HepG2 (cell line): ENCODE results near the gene LDAH. TPM values are rescaled to one million over a fixed set of nuclear protein-coding genes. Genes with fewer than 3 reads are reported as not detected.

Experiments
- ETV6 ChIP-seq: sonication (generic); formaldehyde crosslinking; conservative IDR thresholded peaks from 2 replicates; pipeline ENCODE4 v1.4.0; 2020; ENCODE audit warnings: missing genetic modification reagents
- FOXA3 ChIP-seq: IDR thresholded peaks from 2 replicates; pipeline ENCODE4 v1.6.1; 2016; ENCODE audit warnings: missing genetic modification reagents, missing compliant biosample characterization
- POLR2AphosphoS5 ChIP-seq: IDR thresholded peaks from 2 replicates; pipeline ENCODE4 v1.6.1; 2012; ENCODE audit warnings: low read depth, low read length
- ZFP36 ChIP-seq: fragments of 150-350 bp; IDR thresholded peaks from 2 replicates; pipeline ENCODE4 v1.6.1; 2018; ENCODE audit warnings: borderline replicate concordance, low read length, low read depth; ENCODE audit not compliant: partially characterized antibody
- ZFP36L1 ChIP-seq: sonication (generic); formaldehyde crosslinking; IDR thresholded peaks from 2 replicates; pipeline ENCODE4 v1.8.0; 2022; ENCODE audit warnings: mild to moderate bottlenecking, missing genetic modification reagents, moderate library complexity
- ZFY ChIP-seq: sonication (generic); formaldehyde crosslinking; IDR thresholded peaks from 2 replicates; pipeline ENCODE4 v1.4.0; 2020; ENCODE audit warnings: missing genetic modification reagents
- ZNF224 ChIP-seq: sonication (generic); formaldehyde crosslinking; IDR thresholded peaks from 2 replicates; pipeline ENCODE4 v1.5.0; 2020; ENCODE audit warnings: mild to moderate bottlenecking, missing genetic modification reagents
- ZNF430 ChIP-seq: sonication (generic); formaldehyde crosslinking; IDR thresholded peaks from 2 replicates; pipeline ENCODE4 v1.9.0; 2021; ENCODE audit warnings: mild to moderate bottlenecking, missing genetic modification reagents
- ZNF441 ChIP-seq: sonication (generic); formaldehyde crosslinking; IDR thresholded peaks from 2 replicates; pipeline ENCODE4 v1.7.0; 2021; ENCODE audit warnings: missing genetic modification reagents, borderline replicate concordance
- ZSCAN31 ChIP-seq: sonication (generic); formaldehyde crosslinking; IDR thresholded peaks from 2 replicates; pipeline ENCODE4 v1.5.0; 2020; ENCODE audit warnings: low read depth, mild to moderate bottlenecking, missing genetic modification reagents
- polyA plus RNA-seq, 8 experiments: library from polyadenylated mRNA; depleted of rRNA in 3 of 8; stranded (reverse) in 7 of 8; unstranded in 1 of 8; fragments of >200 nt; fragmentation: Illumina TruSeq in 4 of 8; extraction: Trizol in 4 of 8; gene quantifications; 2 replicates each; pipeline versions ENCODE4 v1.2.1 to v1.2.3, GENCODE V29; 2011 to 2016; ENCODE audit warnings: low read depth in 4 of 8, missing spikeins in 1 of 8, mixed read lengths in 1 of 8; ENCODE audit not compliant: insufficient read depth in 1 of 8
- total RNA-seq, 5 experiments: library from RNA; depleted of rRNA; stranded (reverse); fragments of >200 nt; fragmentation: Illumina TruSeq; extraction: Trizol; gene quantifications; 2 replicates each; pipeline ENCODE4 v1.2.3, GENCODE V29; 2016; ENCODE audit warnings: low read depth in 1 of 5
- TF ChIP-seq, protein P1 (sequence below): sonication (generic); formaldehyde crosslinking; IDR thresholded peaks from 2 replicates; pipeline ENCODE4 v1.5.0; 2020; ENCODE audit warnings: missing genetic modification reagents
- TF ChIP-seq, protein P2 (sequence below): sonication (generic); formaldehyde crosslinking; IDR thresholded peaks from 2 replicates; pipeline ENCODE4 v1.8.0; 2022; ENCODE audit warnings: mild to moderate bottlenecking, missing genetic modification reagents
- TF ChIP-seq, protein P3 (sequence below): IDR thresholded peaks from 2 replicates; pipeline ENCODE4 v1.6.1; 2016; ENCODE audit warnings: low read depth, control low read depth
- TF ChIP-seq, protein P4 (sequence below): sonication (generic); formaldehyde crosslinking; IDR thresholded peaks from 2 replicates; pipeline ENCODE4 v1.4.0; 2020; ENCODE audit warnings: mild to moderate bottlenecking, missing genetic modification reagents, borderline replicate concordance
- TF ChIP-seq, protein P5 (sequence below): sonication (generic); formaldehyde crosslinking; IDR thresholded peaks from 2 replicates; pipeline ENCODE4 v1.8.0; 2022; ENCODE audit warnings: mild to moderate bottlenecking, missing genetic modification reagents, borderline replicate concordance
- TF ChIP-seq, protein P6 (sequence below): IDR thresholded peaks from 2 replicates; pipeline ENCODE4 v1.6.1; 2016; ENCODE audit warnings: low read depth

LDAH gene
- total and polyA plus RNA-seq, 2 of the 13 experiments (the other 11 are each of a cell fraction or from before 2014, with no cell fraction given), result 28.8 to 46.2 TPM

DNA sequence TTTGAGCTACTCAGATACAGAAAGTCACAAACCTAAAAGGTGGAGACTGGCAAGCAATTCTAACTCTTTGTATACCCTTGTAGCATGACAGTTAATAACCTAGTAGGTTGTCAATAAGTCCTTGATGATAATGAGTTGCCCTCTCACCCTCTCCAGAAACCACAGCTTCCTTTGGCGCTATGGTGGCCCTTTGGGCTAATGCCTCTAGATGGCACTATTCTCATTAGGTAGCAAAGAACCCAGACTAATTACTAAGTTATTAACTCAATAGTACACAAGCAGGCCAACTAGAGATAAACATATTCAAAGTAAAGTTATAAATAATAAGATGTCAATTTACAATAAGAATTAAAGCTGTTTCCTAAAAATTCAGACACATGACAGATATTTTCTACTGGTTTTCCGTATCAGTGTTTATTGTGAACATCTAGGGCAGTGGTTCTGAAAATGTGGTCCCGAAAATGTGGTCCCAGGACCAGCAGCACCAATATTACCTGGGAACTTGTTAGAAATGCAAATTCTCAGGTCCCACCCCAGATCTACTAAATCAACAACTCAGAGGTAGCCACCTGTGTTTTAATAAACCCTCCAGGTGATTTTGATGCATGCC is 41.1 kb downstream of the LDAH start (continued):
- TF ChIP-seq, protein P1, sequence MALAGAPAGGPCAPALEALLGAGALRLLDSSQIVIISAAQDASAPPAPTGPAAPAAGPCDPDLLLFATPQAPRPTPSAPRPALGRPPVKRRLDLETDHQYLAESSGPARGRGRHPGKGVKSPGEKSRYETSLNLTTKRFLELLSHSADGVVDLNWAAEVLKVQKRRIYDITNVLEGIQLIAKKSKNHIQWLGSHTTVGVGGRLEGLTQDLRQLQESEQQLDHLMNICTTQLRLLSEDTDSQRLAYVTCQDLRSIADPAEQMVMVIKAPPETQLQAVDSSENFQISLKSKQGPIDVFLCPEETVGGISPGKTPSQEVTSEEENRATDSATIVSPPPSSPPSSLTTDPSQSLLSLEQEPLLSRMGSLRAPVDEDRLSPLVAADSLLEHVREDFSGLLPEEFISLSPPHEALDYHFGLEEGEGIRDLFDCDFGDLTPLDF (CRISPR knock-in tag), result 0 out of 2 replicates have a peak, but pooled peaks have one; percentile 37
- TF ChIP-seq FOXA3, result peak; percentile 26
- no peak for TF ChIP-seq ETV6
- TF ChIP-seq ZNF224 (CRISPR knock-in tag), result no peak
- no peak for TF ChIP-seq ZNF441
- no peak for TF ChIP-seq ZSCAN31
- TF ChIP-seq, protein P2, sequence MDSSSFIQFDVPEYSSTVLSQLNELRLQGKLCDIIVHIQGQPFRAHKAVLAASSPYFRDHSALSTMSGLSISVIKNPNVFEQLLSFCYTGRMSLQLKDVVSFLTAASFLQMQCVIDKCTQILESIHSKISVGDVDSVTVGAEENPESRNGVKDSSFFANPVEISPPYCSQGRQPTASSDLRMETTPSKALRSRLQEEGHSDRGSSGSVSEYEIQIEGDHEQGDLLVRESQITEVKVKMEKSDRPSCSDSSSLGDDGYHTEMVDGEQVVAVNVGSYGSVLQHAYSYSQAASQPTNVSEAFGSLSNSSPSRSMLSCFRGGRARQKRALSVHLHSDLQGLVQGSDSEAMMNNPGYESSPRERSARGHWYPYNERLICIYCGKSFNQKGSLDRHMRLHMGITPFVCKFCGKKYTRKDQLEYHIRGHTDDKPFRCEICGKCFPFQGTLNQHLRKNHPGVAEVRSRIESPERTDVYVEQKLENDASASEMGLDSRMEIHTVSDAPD (CRISPR knock-in tag), result no peak
- TF ChIP-seq ZFP36L1 (CRISPR knock-in tag), result no peak
- TF ChIP-seq POLR2AphosphoS5, result no peak
- TF ChIP-seq, protein P3, sequence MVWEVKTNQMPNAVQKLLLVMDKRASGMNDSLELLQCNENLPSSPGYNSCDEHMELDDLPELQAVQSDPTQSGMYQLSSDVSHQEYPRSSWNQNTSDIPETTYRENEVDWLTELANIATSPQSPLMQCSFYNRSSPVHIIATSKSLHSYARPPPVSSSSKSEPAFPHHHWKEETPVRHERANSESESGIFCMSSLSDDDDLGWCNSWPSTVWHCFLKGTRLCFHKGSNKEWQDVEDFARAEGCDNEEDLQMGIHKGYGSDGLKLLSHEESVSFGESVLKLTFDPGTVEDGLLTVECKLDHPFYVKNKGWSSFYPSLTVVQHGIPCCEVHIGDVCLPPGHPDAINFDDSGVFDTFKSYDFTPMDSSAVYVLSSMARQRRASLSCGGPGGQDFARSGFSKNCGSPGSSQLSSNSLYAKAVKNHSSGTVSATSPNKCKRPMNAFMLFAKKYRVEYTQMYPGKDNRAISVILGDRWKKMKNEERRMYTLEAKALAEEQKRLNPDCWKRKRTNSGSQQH (CRISPR knock-in tag), result no peak
- no peak for TF ChIP-seq ZFP36
- TF ChIP-seq, protein P4, sequence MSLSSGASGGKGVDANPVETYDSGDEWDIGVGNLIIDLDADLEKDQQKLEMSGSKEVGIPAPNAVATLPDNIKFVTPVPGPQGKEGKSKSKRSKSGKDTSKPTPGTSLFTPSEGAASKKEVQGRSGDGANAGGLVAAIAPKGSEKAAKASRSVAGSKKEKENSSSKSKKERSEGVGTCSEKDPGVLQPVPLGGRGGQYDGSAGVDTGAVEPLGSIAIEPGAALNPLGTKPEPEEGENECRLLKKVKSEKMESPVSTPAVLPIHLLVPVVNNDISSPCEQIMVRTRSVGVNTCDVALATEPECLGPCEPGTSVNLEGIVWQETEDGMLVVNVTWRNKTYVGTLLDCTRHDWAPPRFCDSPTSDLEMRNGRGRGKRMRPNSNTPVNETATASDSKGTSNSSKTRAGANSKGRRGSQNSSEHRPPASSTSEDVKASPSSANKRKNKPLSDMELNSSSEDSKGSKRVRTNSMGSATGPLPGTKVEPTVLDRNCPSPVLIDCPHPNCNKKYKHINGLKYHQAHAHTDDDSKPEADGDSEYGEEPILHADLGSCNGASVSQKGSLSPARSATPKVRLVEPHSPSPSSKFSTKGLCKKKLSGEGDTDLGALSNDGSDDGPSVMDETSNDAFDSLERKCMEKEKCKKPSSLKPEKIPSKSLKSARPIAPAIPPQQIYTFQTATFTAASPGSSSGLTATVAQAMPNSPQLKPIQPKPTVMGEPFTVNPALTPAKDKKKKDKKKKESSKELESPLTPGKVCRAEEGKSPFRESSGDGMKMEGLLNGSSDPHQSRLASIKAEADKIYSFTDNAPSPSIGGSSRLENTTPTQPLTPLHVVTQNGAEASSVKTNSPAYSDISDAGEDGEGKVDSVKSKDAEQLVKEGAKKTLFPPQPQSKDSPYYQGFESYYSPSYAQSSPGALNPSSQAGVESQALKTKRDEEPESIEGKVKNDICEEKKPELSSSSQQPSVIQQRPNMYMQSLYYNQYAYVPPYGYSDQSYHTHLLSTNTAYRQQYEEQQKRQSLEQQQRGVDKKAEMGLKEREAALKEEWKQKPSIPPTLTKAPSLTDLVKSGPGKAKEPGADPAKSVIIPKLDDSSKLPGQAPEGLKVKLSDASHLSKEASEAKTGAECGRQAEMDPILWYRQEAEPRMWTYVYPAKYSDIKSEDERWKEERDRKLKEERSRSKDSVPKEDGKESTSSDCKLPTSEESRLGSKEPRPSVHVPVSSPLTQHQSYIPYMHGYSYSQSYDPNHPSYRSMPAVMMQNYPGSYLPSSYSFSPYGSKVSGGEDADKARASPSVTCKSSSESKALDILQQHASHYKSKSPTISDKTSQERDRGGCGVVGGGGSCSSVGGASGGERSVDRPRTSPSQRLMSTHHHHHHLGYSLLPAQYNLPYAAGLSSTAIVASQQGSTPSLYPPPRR (CRISPR knock-in tag), result no peak
- TF ChIP-seq, protein P5, sequence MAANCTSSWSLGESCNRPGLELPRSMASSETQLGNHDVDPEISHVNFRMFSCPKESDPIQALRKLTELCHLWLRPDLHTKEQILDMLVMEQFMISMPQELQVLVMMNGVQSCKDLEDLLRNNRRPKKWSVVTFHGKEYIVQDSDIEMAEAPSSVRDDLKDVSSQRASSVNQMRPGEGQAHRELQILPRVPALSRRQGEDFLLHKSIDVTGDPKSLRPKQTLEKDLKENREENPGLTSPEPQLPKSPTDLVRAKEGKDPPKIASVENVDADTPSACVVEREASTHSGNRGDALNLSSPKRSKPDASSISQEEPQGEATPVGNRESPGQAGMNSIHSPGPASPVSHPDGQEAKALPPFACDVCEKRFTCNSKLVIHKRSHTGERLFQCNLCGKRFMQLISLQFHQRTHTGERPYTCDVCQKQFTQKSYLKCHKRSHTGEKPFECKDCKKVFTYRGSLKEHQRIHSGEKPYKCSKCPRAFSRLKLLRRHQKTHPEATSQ (CRISPR knock-in tag), result no peak
- TF ChIP-seq, protein P6, sequence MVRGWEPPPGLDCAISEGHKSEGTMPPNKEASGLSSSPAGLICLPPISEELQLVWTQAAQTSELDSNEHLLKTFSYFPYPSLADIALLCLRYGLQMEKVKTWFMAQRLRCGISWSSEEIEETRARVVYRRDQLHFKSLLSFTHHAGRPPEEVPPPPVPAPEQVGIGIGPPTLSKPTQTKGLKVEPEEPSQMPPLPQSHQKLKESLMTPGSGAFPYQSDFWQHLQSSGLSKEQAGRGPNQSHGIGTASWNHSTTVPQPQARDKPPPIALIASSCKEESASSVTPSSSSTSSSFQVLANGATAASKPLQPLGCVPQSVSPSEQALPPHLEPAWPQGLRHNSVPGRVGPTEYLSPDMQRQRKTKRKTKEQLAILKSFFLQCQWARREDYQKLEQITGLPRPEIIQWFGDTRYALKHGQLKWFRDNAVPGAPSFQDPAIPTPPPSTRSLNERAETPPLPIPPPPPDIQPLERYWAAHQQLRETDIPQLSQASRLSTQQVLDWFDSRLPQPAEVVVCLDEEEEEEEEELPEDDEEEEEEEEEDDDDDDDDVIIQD (CRISPR knock-in tag), result no peak
- TF ChIP-seq ZFY (CRISPR knock-in tag), result 0 out of 2 replicates have a peak, but pooled peaks have one; percentile 25
- TF ChIP-seq ZNF430 (CRISPR knock-in tag), result no peak
